AG10803 (cell line): Measurements from ENCODE around the gene CHMP6.

Source experiments
- DNase-seq: peaks from one replicate; pipeline ENCODE4 v3.0.0; 2010; ENCODE audit warnings: low read depth
- H3K4me3 ChIP-seq: 2 replicates; pipeline ENCODE4 v1.5.1; 2011; ENCODE audit warnings: mild to moderate bottlenecking, low read length, control low read depth
- TF ChIP-seq, protein P1 (sequence below): conservative IDR thresholded peaks from 2 replicates; pipeline ENCODE4 v1.5.1; 2011; ENCODE audit warnings: mild to moderate bottlenecking, low read length, control low read depth, inconsistent platforms

Gene CHMP6

DNA sequence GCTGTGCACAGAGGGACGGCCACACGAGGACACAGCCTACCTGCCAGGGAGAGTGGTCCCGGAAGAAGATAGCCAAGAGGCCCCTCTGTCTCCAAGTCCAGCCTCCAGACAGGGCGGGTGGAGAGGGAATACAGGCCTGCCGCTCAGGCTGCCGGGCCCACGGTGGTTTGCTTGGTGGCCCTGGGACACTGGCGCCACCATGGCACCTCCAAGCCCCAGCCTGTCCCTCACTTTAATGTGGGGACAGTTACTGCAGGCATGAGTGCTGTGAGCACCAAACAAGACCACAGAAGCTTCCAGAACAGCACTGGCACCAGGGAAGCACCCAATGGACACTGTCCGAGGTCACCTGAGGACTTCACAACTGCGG lies 22.0 kb upstream of the CHMP6 start:
- H3K4me3 ChIP-seq, result no peak overlapping the region
- TF ChIP-seq, protein P1, sequence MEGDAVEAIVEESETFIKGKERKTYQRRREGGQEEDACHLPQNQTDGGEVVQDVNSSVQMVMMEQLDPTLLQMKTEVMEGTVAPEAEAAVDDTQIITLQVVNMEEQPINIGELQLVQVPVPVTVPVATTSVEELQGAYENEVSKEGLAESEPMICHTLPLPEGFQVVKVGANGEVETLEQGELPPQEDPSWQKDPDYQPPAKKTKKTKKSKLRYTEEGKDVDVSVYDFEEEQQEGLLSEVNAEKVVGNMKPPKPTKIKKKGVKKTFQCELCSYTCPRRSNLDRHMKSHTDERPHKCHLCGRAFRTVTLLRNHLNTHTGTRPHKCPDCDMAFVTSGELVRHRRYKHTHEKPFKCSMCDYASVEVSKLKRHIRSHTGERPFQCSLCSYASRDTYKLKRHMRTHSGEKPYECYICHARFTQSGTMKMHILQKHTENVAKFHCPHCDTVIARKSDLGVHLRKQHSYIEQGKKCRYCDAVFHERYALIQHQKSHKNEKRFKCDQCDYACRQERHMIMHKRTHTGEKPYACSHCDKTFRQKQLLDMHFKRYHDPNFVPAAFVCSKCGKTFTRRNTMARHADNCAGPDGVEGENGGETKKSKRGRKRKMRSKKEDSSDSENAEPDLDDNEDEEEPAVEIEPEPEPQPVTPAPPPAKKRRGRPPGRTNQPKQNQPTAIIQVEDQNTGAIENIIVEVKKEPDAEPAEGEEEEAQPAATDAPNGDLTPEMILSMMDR, result no peak
- no peak for DNase-seq

DNA sequence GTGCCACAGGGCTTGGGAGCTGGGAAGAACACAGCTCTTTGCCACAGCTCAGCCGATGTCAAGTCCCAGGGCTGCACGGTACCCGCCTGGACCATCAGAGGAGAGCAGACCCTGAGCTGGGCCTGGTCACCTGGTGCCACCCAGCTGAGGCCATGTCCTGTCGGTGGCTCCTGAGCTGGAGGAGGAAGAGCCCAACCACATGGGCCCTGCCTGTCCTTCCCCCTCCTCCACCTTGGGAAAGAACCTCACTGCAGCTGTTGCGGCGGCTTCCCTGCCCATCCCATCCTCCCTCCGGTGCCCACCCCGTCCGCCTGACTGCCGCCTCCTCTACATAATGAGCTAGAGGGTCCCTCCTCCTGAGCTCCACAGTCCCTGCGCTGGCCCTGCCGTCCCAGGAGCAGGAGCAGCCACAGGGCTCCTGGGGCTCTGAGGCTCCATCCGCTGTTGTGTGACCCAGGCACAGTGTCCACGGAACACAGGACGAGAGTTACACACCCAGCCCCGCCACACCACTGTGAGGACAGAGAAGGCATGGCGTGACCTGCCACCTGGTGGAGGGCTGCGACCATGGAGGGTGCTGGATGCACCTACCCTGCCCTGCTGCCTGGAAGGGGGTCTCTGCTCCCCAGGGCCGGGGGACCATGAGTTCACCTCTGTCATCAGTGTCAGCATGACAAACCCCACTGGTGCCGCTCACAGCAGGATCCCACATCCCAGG lies 21.4 kb upstream of the CHMP6 start:
- H3K4me3 ChIP-seq, result no peak overlapping the region
- peak; percentile 14 for DNase-seq
- TF ChIP-seq, protein P1, result peak; percentile 53

DNA sequence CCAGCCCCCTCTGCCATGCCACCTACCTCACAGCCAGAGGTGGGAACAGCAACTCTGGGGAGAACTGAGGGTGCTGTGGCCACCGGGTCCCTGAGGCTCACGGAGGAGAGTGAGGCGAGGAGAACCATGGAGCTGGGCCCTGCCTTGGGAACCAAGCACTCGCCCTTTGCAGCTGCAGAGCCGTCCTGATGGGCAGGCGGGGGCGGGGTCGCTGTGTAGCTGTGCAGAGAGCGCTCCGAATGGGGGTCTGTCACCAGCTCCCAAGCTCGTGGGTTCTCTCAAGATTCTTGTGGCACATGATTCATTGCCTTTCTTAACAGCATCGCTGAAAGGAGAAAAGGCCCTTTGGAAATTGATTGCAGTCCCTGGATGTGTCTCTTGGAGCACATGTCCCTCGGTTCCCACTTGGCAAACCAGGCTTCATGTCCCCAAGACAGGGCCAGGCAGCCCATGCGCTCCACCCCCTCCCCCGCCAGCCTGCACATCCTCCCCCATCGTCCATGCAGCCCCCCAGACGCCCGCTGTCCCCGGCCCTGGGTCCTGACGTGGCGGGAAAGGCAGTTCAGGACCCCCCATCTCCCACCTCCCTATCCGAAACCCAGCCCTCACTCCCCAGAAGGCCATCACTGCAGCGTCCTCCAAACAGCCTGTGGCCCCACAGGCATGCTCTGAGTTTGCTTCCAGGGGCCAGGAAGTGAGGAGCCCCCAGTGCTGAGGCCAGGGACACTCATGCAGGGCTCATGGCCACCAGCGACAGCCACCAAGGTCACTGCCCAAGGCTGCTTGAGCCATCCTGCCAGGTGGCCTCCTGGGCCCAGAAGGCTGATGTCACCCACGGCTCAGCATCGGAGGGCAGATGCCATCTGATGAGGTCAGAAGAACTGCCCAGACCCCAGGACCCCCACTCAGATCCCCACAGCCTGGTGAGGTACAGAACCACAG lies 20.6 kb upstream of the CHMP6 start:
- H3K4me3 ChIP-seq, result no peak overlapping the region
- DNase-seq, result no peak
- TF ChIP-seq, protein P1, result no peak

DNA sequence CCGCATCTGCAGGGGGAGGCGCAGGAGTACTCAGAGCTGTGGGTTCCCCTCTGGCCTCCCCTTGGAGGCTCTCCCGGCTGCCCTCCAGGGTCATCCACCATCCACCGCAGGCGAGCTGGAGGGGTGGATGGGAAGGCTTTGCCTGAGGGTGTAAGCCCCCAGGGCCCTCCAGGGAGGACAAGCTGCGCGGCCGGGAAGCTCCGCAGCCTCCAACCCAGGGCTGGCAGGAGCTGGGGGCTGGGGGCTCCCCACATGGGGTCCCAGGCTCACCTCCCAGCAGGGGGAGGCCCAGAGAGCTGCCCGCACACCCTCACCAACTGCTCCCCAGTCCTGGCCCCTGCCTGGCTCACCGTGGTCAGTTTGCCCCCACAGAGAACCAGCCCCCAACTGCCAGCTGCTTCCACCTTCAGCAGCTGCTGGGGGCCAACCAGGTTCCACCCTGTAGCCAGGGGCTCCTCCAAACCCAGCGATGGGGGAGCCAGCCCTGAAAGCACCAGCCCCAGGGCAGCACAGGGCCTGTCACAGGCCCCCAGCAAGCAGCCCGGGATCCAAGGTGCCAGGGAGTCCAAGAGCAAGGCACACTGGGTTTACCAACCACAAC lies 19.8 kb upstream of the CHMP6 start:
- TF ChIP-seq, protein P1, result no peak
- DNase-seq, result no peak
- no peak overlapping the region for H3K4me3 ChIP-seq

DNA sequence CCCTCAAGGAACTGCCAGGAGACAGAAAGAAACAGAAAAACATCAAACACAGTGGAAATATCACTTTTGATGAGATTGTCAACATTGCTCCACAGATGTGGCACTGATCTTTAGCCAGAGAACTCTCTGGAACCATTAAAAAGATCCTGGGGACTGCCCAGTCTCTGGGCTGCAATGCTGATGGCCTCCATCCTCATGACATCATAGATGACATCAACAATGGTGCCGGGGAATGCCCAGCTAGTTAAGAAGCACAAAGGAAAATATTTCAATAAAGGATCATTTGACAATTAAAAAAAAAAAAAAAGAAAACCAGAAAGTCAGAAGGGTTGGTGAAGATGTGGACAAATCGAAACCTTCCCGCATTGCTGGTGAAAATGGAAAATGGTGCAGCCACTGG lies 14.9 kb upstream of the CHMP6 start:
- DNase-seq, result no peak
- TF ChIP-seq, protein P1, result no peak
- no peak overlapping the region for H3K4me3 ChIP-seq

DNA sequence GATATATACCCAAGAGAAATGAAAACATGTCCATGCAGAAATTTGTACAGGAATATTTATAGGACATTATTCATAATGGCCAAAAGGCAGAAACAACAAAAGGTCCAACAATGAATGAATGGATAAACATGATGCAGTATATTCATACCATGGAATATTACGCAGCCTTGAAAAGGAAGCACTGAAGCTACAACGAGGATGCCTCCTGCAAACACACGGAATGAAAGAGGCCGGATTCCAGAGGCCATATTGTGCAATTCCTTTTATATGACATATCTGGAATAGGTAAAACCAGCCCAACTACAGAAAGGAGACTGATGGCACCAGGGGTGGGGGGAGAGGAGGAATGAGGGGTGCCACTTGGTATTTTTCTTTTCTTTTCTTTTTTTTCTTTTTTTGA lies 14.5 kb upstream of the CHMP6 start:
- DNase-seq, result no peak
- TF ChIP-seq, protein P1, result no peak
- H3K4me3 ChIP-seq, result no peak overlapping the region
